HG03095 (cell line): ENCODE results near the gene RNF125.
"Not testable (repeated sequence)": the region's sequence is repeated elsewhere in the genome, so short reads cannot be mapped to it uniquely, and the experiment has no call there.

Experiments
- ATAC-seq: cut with Tn5 transposase; IDR thresholded peaks from one replicate; pipeline ENCODE4 v1.9.1; 2021; ENCODE audit warnings: moderate library complexity; ENCODE audit not compliant: unreplicated experiment

RNF125 gene

DNA sequence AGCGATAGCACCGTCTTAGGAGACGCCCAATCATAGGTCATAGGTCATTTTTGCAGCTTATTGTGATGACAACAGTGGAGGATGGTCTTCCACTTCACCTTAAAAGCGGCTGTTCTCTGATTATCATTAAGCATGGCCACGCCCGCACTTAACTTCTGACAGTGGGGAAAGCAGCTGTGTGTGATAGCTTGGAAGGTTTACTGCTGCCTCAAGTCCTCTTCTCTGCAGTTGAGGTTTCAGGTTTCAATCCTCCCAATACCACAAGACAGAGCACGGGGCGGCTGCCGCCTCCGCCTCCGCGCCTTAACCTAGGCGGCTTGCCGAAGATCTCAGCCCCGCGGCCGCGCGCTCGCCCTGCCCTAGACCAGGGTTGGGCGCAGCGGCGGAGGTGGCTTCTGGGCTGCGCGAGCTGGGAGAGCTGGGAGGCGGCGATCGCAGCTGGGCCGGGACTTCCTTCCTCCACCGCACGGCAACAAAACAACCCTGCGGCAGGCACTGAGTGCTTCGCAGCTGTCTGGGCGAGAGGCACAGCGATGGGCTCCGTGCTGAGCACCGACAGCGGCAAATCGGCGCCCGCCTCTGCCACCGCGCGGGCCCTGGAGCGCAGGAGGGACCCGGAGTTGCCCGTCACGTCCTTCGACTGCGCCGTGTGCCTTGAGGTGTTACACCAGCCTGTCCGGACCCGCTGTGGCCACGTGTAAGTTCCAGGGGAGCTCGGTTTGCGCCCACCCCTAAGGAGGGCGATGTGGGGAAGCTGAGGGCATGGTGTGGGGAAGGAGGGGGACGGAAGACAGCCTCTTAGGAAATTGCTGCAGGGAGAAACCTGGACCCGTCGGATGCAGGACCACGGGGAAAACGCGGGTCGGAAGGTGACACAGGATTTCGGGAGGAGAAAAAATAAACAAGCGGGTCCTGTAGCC, at the start of gene RNF125:
RNF125 (plus strand) TSS at position 495 of the 920 bp plus-strand sequence; CDS start at position 534, 39 bp downstream.
- ATAC-seq = peak; percentile 92

GRCh38 chr18:31970617-31971016, 48.0 kb upstream of the RNF125 start:
- ATAC-seq = no peak

DNA sequence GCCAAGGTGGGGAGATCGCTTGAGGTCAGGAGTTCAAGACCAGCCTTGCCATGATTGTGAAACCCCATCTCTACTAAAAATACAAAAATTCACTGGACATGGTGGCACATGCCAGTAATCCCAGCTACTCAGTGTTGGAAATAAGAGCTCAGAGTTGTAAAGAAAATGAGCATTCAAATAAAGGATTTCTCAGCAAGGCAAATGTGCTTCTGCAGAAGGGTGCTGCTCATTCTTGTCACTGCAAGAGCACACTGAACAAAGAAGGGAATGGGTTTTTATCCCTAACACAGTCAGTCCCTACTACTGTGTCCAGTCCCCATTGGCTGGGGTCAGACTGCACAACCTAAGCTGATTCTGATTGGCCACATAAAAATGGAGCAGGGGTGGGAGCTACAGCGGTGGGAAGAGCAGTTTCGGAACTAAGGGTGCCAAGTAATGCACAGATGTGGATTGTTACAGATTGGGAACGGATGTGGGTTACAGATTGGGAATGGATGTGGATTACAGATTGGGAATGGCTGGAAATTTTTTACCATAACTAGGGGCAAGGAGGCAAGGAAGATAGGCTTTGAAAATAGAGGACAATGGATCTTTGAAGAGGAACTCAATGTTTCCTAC, 44.6 kb upstream of the RNF125 start:
- ATAC-seq = no peak

DNA sequence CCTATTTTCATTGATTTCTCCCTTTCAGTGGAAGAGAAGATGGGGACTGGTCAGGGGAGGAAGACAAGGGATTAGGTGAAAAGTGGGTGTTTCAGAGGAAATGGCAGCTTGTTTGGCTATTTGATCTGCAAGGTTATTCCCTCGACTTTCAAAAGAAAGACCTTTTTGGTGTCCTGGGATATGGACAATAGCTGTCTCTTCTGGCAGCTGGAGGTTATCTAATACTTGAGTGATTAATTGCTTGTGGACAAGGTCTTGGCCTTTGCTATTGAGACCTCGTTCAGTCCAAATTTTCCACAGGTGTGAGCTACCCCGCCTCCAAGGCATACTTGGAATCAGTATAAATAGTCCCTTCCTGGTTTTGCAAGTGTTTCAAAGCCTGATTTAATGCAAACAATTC, 42.4 kb upstream of the RNF125 start:
- ATAC-seq = no peak

GRCh38 chr18:31977270-31977872, 41.3 kb upstream of the RNF125 start:
- no peak for ATAC-seq

DNA sequence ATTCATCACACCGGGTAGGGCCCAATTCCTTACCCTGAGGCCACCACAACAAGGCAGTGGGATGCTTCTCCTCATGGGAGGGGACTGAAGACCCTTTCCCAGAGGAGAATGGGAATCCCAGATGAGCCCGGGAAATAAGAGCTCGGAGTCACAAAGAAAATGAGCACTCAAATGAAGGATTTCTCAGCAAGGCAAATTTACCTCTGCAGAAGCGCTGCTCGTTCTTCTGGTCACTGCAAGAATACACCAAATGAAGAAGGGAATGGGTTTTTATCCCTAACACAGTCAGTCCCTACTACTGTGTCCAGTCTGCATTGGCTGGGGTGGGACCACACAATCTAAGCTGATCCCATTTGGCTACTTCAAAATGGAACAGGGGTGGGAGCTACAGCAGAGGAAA, 40.0 kb upstream of the RNF125 start:
- ATAC-seq = no peak

GRCh38 chr18:31979714-31980113, 38.9 kb upstream of the RNF125 start:
- no peak for ATAC-seq

DNA sequence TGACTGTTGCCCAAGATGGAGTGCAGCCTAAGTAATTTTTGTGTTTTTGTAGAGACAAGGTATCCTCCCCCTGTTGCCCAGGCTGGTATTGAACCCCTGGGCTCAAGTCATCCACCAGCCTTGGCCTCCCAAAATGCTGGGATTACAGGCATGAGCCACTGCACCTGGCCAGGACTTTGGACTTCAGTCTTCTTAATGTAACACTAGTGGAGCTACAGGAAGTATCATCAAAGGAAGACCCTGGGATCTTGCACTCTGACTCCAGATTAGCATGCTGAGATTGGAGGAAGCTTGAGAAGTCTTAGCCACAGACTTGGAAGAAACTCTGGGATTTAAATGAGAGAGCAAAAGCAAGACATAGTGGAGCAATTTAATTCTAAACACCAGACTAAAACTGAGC, 37.8 kb upstream of the RNF125 start:
- ATAC-seq = no peak

- ATAC-seq = no peak
Measured at GRCh38 chr18:31983020-31983419, 35.6 kb upstream of the RNF125 start.

- no peak for ATAC-seq
Measured at GRCh38 chr18:31983976-31984375, 34.6 kb upstream of the RNF125 start.

- ATAC-seq = peak; percentile 100
Measured at GRCh38 chr18:31990823-31991222, 27.8 kb upstream of the RNF125 start.

DNA sequence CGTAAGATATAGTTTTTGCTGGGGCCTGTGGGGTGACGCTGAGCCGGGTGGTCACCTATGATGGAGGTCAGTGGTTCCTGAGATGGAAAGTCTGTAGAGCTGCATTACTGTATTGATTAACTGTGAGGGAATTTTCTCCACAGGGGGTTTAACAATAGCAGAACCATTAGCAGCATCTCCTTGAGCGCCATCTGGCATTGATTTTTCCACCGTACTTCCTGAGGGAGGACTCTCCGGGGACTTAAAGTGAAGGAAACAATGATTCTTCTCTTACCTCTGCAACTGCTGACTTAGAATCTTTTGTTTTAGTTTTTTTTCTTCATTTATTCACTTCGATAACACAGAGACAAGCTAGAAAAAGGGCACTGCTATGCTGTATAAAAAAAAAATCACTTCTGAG, 22.6 kb upstream of the RNF125 start:
- ATAC-seq = no peak

GRCh38 chr18:31998880-31999412, 19.7 kb upstream of the RNF125 start:
- ATAC-seq = no peak

DNA sequence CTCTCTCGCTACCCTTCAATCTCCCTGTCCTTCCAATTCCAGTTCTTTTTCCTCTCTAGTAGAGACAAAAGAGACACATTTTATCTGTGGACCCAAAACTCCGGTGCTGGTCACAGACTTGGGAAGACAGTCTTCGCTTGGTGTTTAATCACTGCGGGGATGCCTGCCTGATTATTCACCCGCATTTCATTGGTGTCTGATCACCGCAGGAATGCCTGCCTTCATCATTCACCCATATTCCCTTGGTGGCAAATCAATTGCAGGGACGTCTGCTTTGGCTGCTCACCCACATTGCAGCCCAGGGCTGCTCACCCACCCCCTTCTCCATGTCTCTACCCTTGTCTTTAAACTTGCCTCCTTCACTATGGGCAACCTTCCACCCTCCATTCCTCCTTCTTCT, 17.5 kb upstream of the RNF125 start:
- not testable (repeated sequence) for ATAC-seq

GRCh38 chr18:32003822-32004221, 14.8 kb upstream of the RNF125 start:
- ATAC-seq = not testable (repeated sequence)

DNA sequence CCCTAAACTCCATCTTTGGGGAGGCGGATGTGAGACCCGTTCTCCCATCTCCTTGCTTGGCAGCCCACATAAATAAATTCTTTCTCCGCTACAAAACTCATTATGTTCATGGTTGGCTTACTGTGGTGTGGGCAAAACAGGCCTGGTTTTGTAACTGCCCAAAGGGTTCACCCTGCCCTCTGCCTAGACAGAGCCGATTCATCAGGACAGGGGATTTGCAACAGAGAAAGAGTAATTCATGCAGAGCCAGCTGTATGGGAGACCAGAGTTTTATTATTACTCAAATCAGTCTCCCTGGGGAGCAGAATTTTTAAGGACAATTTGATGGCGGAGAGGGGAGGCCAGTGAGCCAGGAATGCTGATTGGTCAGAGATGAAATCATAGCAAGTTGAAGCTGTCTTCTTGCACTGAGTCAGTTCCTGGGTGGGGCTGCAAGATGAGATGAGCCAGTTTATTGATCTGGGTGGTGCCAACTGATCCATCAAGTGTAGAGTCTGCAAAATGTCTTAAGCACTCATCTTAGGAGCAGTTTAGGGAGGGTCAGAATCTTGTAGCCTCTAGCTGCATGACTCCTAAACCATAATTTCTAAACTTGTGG, 8.4 kb upstream of the RNF125 start:
- ATAC-seq = no peak

GRCh38 chr18:32011193-32011592, 7.4 kb upstream of the RNF125 start:
- ATAC-seq = no peak

DNA sequence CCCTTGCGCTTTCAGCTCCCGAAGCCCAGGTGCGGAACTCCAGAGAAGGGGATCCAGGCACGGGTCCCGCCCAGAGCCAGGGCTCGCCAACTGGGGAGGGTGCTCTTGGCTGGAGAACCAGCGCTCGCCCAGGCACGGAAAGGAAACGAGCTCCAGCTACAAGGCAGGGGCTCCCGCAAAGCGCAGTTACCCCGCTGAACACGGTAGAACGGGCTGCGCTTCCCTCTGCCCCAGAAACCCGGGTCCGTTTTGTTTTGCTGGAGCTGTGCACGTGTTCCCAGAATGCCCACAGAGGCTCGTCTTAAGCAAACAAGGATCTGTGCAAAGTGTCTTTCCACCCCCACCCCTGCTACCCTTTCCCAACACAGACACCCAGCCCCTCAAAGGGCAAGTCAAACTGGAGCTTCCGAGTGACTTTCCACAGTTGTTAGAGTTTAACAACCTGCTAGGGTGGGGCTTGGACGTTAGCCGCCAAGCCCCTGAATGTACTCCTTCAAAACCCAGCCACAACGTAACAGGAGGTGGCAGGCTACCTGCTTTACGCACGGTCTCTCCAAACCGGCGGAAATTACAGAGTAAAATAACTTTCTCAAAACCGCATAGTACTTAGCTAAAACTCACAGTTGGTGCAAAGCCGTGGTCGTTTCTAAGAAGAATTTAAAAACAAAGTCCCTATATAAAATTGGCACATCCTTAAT, 775 bp downstream of the RNF125 start:
- ATAC-seq = no peak

DNA sequence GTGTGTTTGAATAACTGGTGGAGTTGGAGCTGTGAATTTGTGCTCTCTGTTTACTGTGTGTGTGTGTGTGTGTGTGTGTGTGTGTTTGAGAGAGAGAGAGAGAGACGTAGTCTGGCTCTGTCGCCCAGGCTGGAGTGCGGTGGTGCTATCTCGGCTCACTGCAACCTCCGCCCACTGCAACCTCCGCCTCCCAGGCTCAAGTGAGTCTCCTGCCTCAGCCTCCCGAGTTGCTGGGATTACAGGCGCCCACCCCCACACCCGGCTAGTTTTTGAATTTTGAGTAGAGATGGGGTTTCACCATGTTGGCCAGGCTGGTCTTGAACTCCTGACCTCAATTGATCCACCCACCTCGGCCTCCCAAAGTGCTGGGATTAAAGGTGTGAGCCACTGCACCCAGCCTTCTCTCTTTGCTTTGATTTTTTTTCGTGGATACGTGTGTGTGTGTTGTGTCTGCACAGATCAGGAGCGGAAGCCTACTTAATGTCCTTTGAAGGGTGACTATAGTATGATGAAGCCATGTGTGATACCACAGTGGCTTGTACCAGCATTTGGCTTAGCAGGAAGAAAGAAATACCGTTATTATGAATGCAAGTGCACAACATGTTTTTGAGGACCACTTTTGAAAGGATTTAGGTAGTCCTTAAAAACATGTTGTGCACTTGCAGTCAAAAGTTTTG, 1.5 kb downstream of the RNF125 start:
- not testable (repeated sequence) for ATAC-seq
